Measurements from ENCODE around the gene EYS. TPM values are rescaled to one million over a fixed set of nuclear protein-coding genes. Genes with fewer than 3 reads are reported as not detected.

Gene EYS
- total and polyA plus RNA-seq, 2 donors from 2014 or later: not detected

DNA sequence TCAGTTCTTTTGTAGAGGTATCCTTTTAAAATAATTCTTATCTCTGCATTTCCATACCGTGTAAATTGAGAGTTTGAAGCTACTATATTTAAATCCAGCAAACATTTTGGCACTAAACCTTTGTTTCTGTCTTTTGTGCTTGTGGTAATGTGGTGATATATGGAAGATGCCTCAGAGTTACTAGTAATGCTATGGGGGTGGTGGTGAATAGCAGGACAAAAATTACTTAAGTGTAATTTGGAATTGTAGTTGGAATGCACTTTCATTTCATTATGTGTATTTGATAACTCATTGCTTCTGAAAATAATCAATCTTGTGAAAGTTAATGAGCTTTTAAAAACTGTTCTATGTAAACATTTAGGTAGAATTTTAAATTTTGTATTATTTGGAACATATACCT is 1666.9 kb downstream of the EYS start:
- TF ChIP-seq, protein P1, sequence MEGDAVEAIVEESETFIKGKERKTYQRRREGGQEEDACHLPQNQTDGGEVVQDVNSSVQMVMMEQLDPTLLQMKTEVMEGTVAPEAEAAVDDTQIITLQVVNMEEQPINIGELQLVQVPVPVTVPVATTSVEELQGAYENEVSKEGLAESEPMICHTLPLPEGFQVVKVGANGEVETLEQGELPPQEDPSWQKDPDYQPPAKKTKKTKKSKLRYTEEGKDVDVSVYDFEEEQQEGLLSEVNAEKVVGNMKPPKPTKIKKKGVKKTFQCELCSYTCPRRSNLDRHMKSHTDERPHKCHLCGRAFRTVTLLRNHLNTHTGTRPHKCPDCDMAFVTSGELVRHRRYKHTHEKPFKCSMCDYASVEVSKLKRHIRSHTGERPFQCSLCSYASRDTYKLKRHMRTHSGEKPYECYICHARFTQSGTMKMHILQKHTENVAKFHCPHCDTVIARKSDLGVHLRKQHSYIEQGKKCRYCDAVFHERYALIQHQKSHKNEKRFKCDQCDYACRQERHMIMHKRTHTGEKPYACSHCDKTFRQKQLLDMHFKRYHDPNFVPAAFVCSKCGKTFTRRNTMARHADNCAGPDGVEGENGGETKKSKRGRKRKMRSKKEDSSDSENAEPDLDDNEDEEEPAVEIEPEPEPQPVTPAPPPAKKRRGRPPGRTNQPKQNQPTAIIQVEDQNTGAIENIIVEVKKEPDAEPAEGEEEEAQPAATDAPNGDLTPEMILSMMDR (IDR thresholded peaks at IDR 0.05; ENCODE audit: borderline replicate concordance, extremely low read depth, insufficient read depth): no peak
- no peaks in the 10 kb centered on the region for H3K9me3 ChIP-seq (ENCODE audit: control insufficient read depth in 2 of 3, insufficient read depth in 1 of 3, low read length in 3 of 3)
- FAIRE-seq: no peak

DNA sequence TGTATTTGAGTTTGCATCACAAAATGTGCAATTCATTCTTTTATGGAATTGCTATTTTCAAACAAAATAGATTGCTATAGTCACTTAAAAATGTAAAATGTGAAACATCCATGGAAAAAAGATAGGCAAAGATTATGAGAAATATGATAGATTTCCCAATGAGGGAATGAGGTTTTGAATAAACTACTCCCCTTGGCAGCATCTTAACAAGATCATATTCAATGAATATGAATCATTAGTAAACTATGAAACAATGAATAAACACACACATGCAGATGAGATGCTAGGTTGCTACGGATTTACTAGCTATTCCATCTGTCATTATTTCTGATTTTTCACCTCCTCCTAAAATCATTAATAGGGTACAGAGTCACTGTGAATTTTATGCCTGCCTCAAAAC is 1669.6 kb downstream of the EYS start:
- no peaks in the 10 kb centered on the region for H3K4me1 ChIP-seq (ENCODE audit: control insufficient read depth in 2 of 3, insufficient read depth in 2 of 3, low read depth in 1 of 3, low read length in 3 of 3)
- no peaks in the 10 kb centered on the region for H3K36me3 ChIP-seq (ENCODE audit: control insufficient read depth in 2 of 3, insufficient read depth in 3 of 3, low read length in 3 of 3)
- no peak for DNase-seq
- TF ChIP-seq, protein P1 (IDR thresholded peaks at IDR 0.05; ENCODE audit: borderline replicate concordance, extremely low read depth, insufficient read depth): no peak
- no peak overlapping the region for H3K9ac ChIP-seq (ENCODE audit: low read length in 3 of 3)
- FAIRE-seq: no peak
- H3K9me3 ChIP-seq (ENCODE audit: control insufficient read depth in 2 of 3, insufficient read depth in 1 of 3, low read length in 3 of 3): no peaks in the 10 kb centered on the region
- no peak overlapping the region for H3K27ac ChIP-seq (ENCODE audit: low read depth in 2 of 2, low read length in 2 of 2)
- intact Hi-C loops (cut with DNase I): no loop called here
- H3K4me3 ChIP-seq (ENCODE audit: low read length in 3 of 3): no peak overlapping the region
- H3K27me3 ChIP-seq (ENCODE audit: control insufficient read depth, insufficient read depth, low read length): no peaks in the 10 kb centered on the region

More for the DNA sequence above, 1666.9 kb downstream of the EYS start:
- H3K27me3 ChIP-seq (ENCODE audit: control insufficient read depth, insufficient read depth, low read length): no peaks in the 10 kb centered on the region
- no peak overlapping the region for H3K9ac ChIP-seq (ENCODE audit: low read length in 3 of 3)
- no peak for DNase-seq
- H3K36me3 ChIP-seq (ENCODE audit: control insufficient read depth in 2 of 3, insufficient read depth in 3 of 3, low read length in 3 of 3): no peaks in the 10 kb centered on the region
- no peak overlapping the region for H3K4me3 ChIP-seq (ENCODE audit: low read length in 3 of 3)
- H3K27ac ChIP-seq (ENCODE audit: low read depth in 2 of 2, low read length in 2 of 2): no peak overlapping the region
- intact Hi-C loops (cut with DNase I): no loop called here
- no peaks in the 10 kb centered on the region for H3K4me1 ChIP-seq (ENCODE audit: control insufficient read depth in 2 of 3, insufficient read depth in 2 of 3, low read depth in 1 of 3, low read length in 3 of 3)

DNA sequence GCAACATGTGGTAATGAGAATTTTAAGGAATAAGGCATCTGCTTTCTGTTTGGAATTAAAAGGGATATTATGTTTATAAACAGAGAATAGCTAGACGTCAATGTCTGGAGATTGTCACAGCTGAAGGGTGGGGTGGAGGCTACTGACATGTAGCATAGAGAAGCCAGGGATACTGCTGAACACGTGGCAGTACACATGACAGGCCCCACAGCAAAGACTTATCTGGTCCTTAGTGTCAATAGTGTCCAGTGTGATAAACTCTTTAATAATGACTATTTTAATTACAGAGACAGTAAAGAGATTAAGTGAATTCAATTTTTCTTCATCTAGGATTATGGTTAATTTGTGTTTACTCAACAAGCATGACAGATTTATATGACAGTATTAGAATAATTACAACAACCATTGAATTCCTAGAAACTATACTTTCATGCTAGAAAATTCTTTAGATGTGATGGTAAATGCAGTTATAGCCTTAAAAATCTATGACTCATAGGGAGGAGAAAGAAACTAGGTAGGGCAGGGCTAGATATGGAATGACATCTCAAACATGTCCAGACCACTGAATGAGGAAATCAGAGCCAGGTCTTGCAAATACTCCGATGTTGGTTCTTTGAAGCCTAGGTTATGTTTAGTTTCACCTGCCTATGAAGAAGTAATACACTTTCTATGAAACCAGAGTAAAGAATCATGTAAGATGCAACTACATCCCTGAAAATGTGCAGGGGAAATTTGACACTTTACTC is 1671.9 kb downstream of the EYS start:
- Histone ChIP-seq H3K9me3 (ENCODE audit: control insufficient read depth in 2 of 3, insufficient read depth in 1 of 3, low read length in 3 of 3) (no peaks in the 10 kb centered on the region), H3K27ac (ENCODE audit: low read depth in 2 of 2, low read length in 2 of 2) (no peak overlapping the region), H3K4me1 (ENCODE audit: control insufficient read depth in 2 of 3, insufficient read depth in 2 of 3, low read depth in 1 of 3, low read length in 3 of 3) (no peaks in the 10 kb centered on the region), H3K36me3 (ENCODE audit: control insufficient read depth in 2 of 3, insufficient read depth in 3 of 3, low read length in 3 of 3) (no peaks in the 10 kb centered on the region), H3K27me3 (ENCODE audit: control insufficient read depth, insufficient read depth, low read length) (no peaks in the 10 kb centered on the region), H3K9ac (ENCODE audit: low read length in 3 of 3) (no peak overlapping the region), H3K4me3 (ENCODE audit: low read length in 3 of 3) (no peak overlapping the region)
- intact Hi-C loops (cut with DNase I): no loop called here
- DNase-seq (no peak), FAIRE-seq (no peak)
- TF ChIP-seq, protein P1 (IDR thresholded peaks at IDR 0.05; ENCODE audit: borderline replicate concordance, extremely low read depth, insufficient read depth): no peak

Data from kidney (tissue), 14 donors.